GM12891 (cell line): ENCODE data around the gene DUSP15.

Experiments used
- POLR2A ChIP-seq: IDR thresholded peaks from 2 replicates; pipeline ENCODE4 v1.6.1; 2011; ENCODE audit warnings: low read depth, low read length, control low read depth
- POLR2AphosphoS5 ChIP-seq: IDR thresholded peaks from 2 replicates; pipeline ENCODE4 v1.6.1; 2011; ENCODE audit warnings: low read depth, low read length, control low read depth
- POU2F2 ChIP-seq: IDR thresholded peaks from 2 replicates; pipeline ENCODE4 v1.6.1; 2011; ENCODE audit warnings: low read depth, mild to moderate bottlenecking, control low read depth, low read length, moderate library complexity
- SPI1 ChIP-seq: IDR thresholded peaks from 2 replicates; pipeline ENCODE4 v1.6.1; 2011; ENCODE audit warnings: low read depth, low read length, control low read depth
- TAF1 ChIP-seq: IDR thresholded peaks from 2 replicates; pipeline ENCODE4 v1.6.1; 2011; ENCODE audit warnings: low read depth, low read length, control low read depth

DNA sequence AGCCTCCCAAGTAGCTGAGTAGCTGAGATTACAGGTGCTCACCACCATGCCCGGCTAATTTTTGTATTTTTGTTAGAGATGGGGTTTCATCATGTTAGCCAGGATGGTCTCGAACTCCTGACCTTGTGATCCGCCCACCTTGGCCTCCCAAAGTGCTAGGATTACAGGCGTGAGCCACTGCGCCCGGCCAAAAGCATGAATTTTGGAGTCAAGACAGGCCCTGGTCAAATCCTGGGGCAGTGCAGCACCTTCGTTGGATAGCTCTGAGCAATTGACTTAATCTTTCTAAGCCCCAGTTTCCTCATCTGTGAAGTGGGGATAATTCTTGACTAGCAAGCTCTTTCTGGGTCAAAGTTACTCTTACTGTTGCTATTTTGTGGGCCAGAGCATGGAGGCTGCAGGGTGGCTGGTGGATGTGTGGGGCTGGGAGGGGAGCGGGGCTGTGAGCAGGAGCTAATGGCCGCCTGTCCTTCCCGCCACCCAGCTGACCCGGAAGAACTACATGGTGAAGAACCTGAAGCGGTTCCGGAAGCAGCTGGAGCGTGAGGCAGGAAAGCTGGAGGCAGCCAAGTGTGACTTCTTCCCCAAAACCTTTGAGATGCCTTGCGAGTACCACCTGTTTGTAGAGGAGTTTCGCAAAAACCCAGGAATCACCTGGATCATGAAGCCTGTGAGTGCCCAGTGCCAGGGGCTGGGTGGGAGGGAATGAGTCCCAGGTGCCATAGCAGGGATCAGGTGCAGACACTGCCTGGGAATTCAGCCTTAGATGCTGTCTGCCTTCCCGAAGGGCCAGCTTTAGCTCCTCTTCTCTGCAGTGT, 39.1 kb upstream of the DUSP15 start:
- TF ChIP-seq TAF1 (no peak), POLR2A (no peak), POLR2AphosphoS5 (no peak), POU2F2 (no peak), SPI1 (no peak)
